ENCODE results near the gene APOC1. TPM values are rescaled to one million over a fixed set of nuclear protein-coding genes. Genes with fewer than 3 reads are reported as not detected.
A peak's percentile ranks its signal among the peaks of the same experiment; 100 is the strongest.
"Not testable (repeated sequence)": the region's sequence is repeated elsewhere in the genome, so short reads cannot be mapped to it uniquely, and the experiment has no call there.

APOC1 gene
- total RNA-seq, 1 donor from 2014 or later, result 16.1 TPM

- Histone ChIP-seq H3K9ac (no peak overlapping the region), H3K27ac (no peak overlapping the region)
- peaks cover 19% of the 10 kb centered on the region for H3K36me3 Mint-ChIP-seq
Observed at GRCh38 chr19:44878120-44878865, 36.1 kb upstream of the APOC1 start.

GRCh38 chr19:44879309-44880065 is 34.9 kb upstream of the APOC1 start:
- TF ChIP-seq EZH2 (IDR thresholded peaks at IDR 0.05), result no peak
- no peak for TF ChIP-seq CTCF (IDR thresholded peaks at IDR 0.05)
- no peak for TF ChIP-seq EZH2phosphoT487 (IDR thresholded peaks at IDR 0.05)
- Mint-ChIP-seq H3K27me3 (ENCODE audit: insufficient read depth, low read depth) (peaks cover 5% of the 10 kb centered on the region), H3K36me3 (peaks cover 16% of the 10 kb centered on the region), H3K9me3 (no peaks in the 10 kb centered on the region), H3K4me1 (no peaks in the 10 kb centered on the region), H3K27ac (peak overlapping the region; percentile 85), H3K4me3 (no peak overlapping the region)
- Histone ChIP-seq H3K4me1 (no peaks in the 10 kb centered on the region), H3K27me3 (no peaks in the 10 kb centered on the region), H2AFZ (replicated peaks) (no peak overlapping the region), H3K4me2 (no peak overlapping the region), H3K9ac (no peak overlapping the region), H3K79me2 (ENCODE audit: low read depth) (no peaks in the 10 kb centered on the region), H3F3A (ENCODE audit: low read depth) (no peaks in the 10 kb centered on the region), H3K4me3 (no peak overlapping the region), H4K20me1 (ENCODE audit: low read depth) (peaks cover 16% of the 10 kb centered on the region), H3K9me3 (ENCODE audit: low read depth) (no peaks in the 10 kb centered on the region), H3K36me3 (no peaks in the 10 kb centered on the region), H3K27ac (no peak overlapping the region)
- no peak for DNase-seq (ENCODE audit: low spot score)

More at GRCh38 chr19:44878120-44878865, 36.1 kb upstream of the APOC1 start:
- peaks cover 5% of the 10 kb centered on the region for H3K27me3 Mint-ChIP-seq (ENCODE audit: insufficient read depth, low read depth)
- H2AFZ ChIP-seq (replicated peaks), result no peak overlapping the region
- no peak for DNase-seq (ENCODE audit: low spot score)
- no peak overlapping the region for H3K4me3 ChIP-seq
- H4K20me1 ChIP-seq (ENCODE audit: low read depth), result peaks cover 20% of the 10 kb centered on the region
- TF ChIP-seq EZH2 (IDR thresholded peaks at IDR 0.05), result no peak
- no peak for TF ChIP-seq EZH2phosphoT487 (IDR thresholded peaks at IDR 0.05)
- TF ChIP-seq CTCF (IDR thresholded peaks at IDR 0.05), result no peak
- no peaks in the 10 kb centered on the region for H3K4me1 Mint-ChIP-seq
- H3K4me3 Mint-ChIP-seq, result no peak overlapping the region
- no peaks in the 10 kb centered on the region for H3K79me2 ChIP-seq (ENCODE audit: low read depth)
- no peaks in the 10 kb centered on the region for H3K9me3 Mint-ChIP-seq
- H3K27ac Mint-ChIP-seq, result no peak overlapping the region
- no peaks in the 10 kb centered on the region for H3F3A ChIP-seq (ENCODE audit: low read depth)
- H3K36me3 ChIP-seq, result no peaks in the 10 kb centered on the region
- H3K27me3 ChIP-seq, result no peaks in the 10 kb centered on the region
- H3K4me1 ChIP-seq, result no peaks in the 10 kb centered on the region
- H3K4me2 ChIP-seq, result no peak overlapping the region
- H3K9me3 ChIP-seq (ENCODE audit: low read depth), result no peaks in the 10 kb centered on the region

- Histone ChIP-seq H2AFZ (replicated peaks) (no peak overlapping the region), H3K4me3 (no peak overlapping the region), H3K4me2 (no peak overlapping the region), H3K9ac (no peak overlapping the region), H3K36me3 (no peaks in the 10 kb centered on the region), H3K79me2 (ENCODE audit: low read depth) (no peaks in the 10 kb centered on the region), H3K27me3 (no peaks in the 10 kb centered on the region), H3K27ac (no peak overlapping the region), H4K20me1 (ENCODE audit: low read depth) (peaks cover 9% of the 10 kb centered on the region), H3F3A (ENCODE audit: low read depth) (no peaks in the 10 kb centered on the region), H3K4me1 (no peaks in the 10 kb centered on the region), H3K9me3 (ENCODE audit: low read depth) (no peaks in the 10 kb centered on the region)
- no peak for TF ChIP-seq EZH2 (IDR thresholded peaks at IDR 0.05)
- no peak for TF ChIP-seq CTCF (IDR thresholded peaks at IDR 0.05)
- no peak for TF ChIP-seq EZH2phosphoT487 (IDR thresholded peaks at IDR 0.05)
- Mint-ChIP-seq H3K4me1 (no peaks in the 10 kb centered on the region), H3K36me3 (peaks cover 12% of the 10 kb centered on the region), H3K9me3 (no peaks in the 10 kb centered on the region), H3K4me3 (no peak overlapping the region), H3K27me3 (ENCODE audit: insufficient read depth, low read depth) (peaks cover 8% of the 10 kb centered on the region), H3K27ac (peak overlapping the region; percentile 67)
- DNase-seq (ENCODE audit: low spot score), result no peak
Observed at GRCh38 chr19:44882063-44882462, 32.3 kb upstream of the APOC1 start.

GRCh38 chr19:44882619-44883397 is 31.6 kb upstream of the APOC1 start:
- H3K27ac Mint-ChIP-seq; H3K4me1 Mint-ChIP-seq; H3K36me3 ChIP-seq; H2AFZ ChIP-seq (replicated peaks); H3K27me3 Mint-ChIP-seq (ENCODE audit: insufficient read depth, low read depth); H3K4me3 Mint-ChIP-seq; H3K9me3 ChIP-seq (ENCODE audit: low read depth); H3K79me2 ChIP-seq (ENCODE audit: low read depth); H4K20me1 ChIP-seq (ENCODE audit: low read depth); H3F3A ChIP-seq (ENCODE audit: low read depth); H3K4me3 ChIP-seq; H3K27me3 ChIP-seq; H3K9ac ChIP-seq; H3K9me3 Mint-ChIP-seq; H3K4me2 ChIP-seq; H3K27ac ChIP-seq; H3K4me1 ChIP-seq; DNase-seq (ENCODE audit: low spot score): not testable (repeated sequence)
- H3K36me3 Mint-ChIP-seq, result peaks cover 15% of the 10 kb centered on the region
